Measurements from ENCODE around the gene MUC5AC. TPM values are rescaled to one million over a fixed set of nuclear protein-coding genes. Genes with fewer than 3 reads are reported as not detected.

The MUC5AC gene
- total RNA-seq, 1 donor from 2014 or later = not detected

GRCh38 chr11:1178906-1179305 lies 21.2 kb downstream of the MUC5AC start:
- intact Hi-C loops (cut with DNase I) = no loop called here
- DNase-seq (ENCODE audit: extremely low spot score in 2 of 2) = no peak
- no peaks in the 10 kb centered on the region for H3K36me3 ChIP-seq
- H3K9me3 ChIP-seq = no peaks in the 10 kb centered on the region
- H3K4me3 ChIP-seq = no peak overlapping the region
- TF ChIP-seq POLR2A (IDR thresholded peaks at IDR 0.05) (no peak), POLR2AphosphoS5 (IDR thresholded peaks at IDR 0.05; ENCODE audit: insufficient read depth in 1 of 2, low read depth in 1 of 2) (no peak), CTCF (IDR thresholded peaks at IDR 0.05) (no peak)
- H3K27ac ChIP-seq = no peak overlapping the region
- H3K27me3 ChIP-seq = no peaks in the 10 kb centered on the region
- H3K4me1 ChIP-seq = no peaks in the 10 kb centered on the region

GRCh38 chr11:1179641-1180040 lies 21.9 kb downstream of the MUC5AC start:
- H3K4me3 ChIP-seq = no peak overlapping the region
- H3K27me3 ChIP-seq = no peaks in the 10 kb centered on the region
- no peak overlapping the region for H3K27ac ChIP-seq
- no peaks in the 10 kb centered on the region for H3K4me1 ChIP-seq
- intact Hi-C loops (cut with DNase I) = no loop called here
- no peak for DNase-seq (ENCODE audit: extremely low spot score in 2 of 2)
- H3K9me3 ChIP-seq = no peaks in the 10 kb centered on the region
- no peaks in the 10 kb centered on the region for H3K36me3 ChIP-seq
- no peak for TF ChIP-seq POLR2AphosphoS5 (IDR thresholded peaks at IDR 0.05; ENCODE audit: insufficient read depth in 1 of 2, low read depth in 1 of 2)
- no peak for TF ChIP-seq POLR2A (IDR thresholded peaks at IDR 0.05)
- no peak for TF ChIP-seq CTCF (IDR thresholded peaks at IDR 0.05)

- intact Hi-C loops (cut with DNase I) = no loop called here
- no peak for TF ChIP-seq POLR2A (IDR thresholded peaks at IDR 0.05)
- TF ChIP-seq POLR2AphosphoS5 (IDR thresholded peaks at IDR 0.05; ENCODE audit: insufficient read depth in 1 of 2, low read depth in 1 of 2) = no peak
- TF ChIP-seq CTCF (IDR thresholded peaks at IDR 0.05) = no peak
- no peak overlapping the region for H3K27ac ChIP-seq
- no peak overlapping the region for H3K4me3 ChIP-seq
- H3K27me3 ChIP-seq = no peaks in the 10 kb centered on the region
- no peaks in the 10 kb centered on the region for H3K4me1 ChIP-seq
- H3K9me3 ChIP-seq = no peaks in the 10 kb centered on the region
- DNase-seq (ENCODE audit: extremely low spot score in 2 of 2) = no peak
- H3K36me3 ChIP-seq = no peaks in the 10 kb centered on the region
Observed at GRCh38 chr11:1180171-1180570, 22.4 kb downstream of the MUC5AC start.

- Histone ChIP-seq H3K4me1 (no peaks in the 10 kb centered on the region), H3K36me3 (no peaks in the 10 kb centered on the region), H3K9me3 (no peaks in the 10 kb centered on the region), H3K27me3 (no peaks in the 10 kb centered on the region), H3K27ac (no peak overlapping the region), H3K4me3 (no peak overlapping the region)
- intact Hi-C loops (cut with DNase I) = no loop called here
- TF ChIP-seq POLR2A (IDR thresholded peaks at IDR 0.05) = no peak
- TF ChIP-seq CTCF (IDR thresholded peaks at IDR 0.05) = no peak
- TF ChIP-seq POLR2AphosphoS5 (IDR thresholded peaks at IDR 0.05; ENCODE audit: insufficient read depth in 1 of 2, low read depth in 1 of 2) = no peak
- DNase-seq (ENCODE audit: extremely low spot score in 2 of 2) = no peak
Observed at GRCh38 chr11:1180947-1181391, 23.2 kb downstream of the MUC5AC start.

- Histone ChIP-seq H3K36me3 (no peaks in the 10 kb centered on the region), H3K4me1 (no peaks in the 10 kb centered on the region), H3K9me3 (no peaks in the 10 kb centered on the region), H3K4me3 (no peak overlapping the region), H3K27ac (no peak overlapping the region), H3K27me3 (no peaks in the 10 kb centered on the region)
- intact Hi-C loops (cut with DNase I) = no loop called here
- TF ChIP-seq POLR2AphosphoS5 (IDR thresholded peaks at IDR 0.05; ENCODE audit: insufficient read depth in 1 of 2, low read depth in 1 of 2) (no peak), CTCF (IDR thresholded peaks at IDR 0.05) (no peak), POLR2A (IDR thresholded peaks at IDR 0.05) (no peak)
- no peak for DNase-seq (ENCODE audit: extremely low spot score in 2 of 2)
Observed at GRCh38 chr11:1181420-1181819, 23.7 kb downstream of the MUC5AC start.
